GM23338 (cell line): Measurements from ENCODE around the gene MARF1. TPM values are rescaled to one million over a fixed set of nuclear protein-coding genes. Genes with fewer than 3 reads are reported as not detected.

ENCODE experiments used
- ATAC-seq: fragments of 200-7000 bp; cut with Tn5 transposase; 3 replicates; pipeline ENCODE4 v1.9.1; 2020
- DNase-seq: peaks from one replicate; pipeline ENCODE4 v3.0.0-alpha.2; 2015; ENCODE audit warnings: low spot score
- H2AFZ ChIP-seq: fragments of 200-600 bp; sonication (generic); 2 replicates; pipeline ENCODE4 v1.8.0; 2016; ENCODE audit warnings: antibody characterized with exemption, mild to moderate bottlenecking, moderate library complexity
- H3F3A ChIP-seq: fragments of 200-600 bp; sonication (generic); replicated peaks from 2 replicates; pipeline ENCODE4 v1.8.0; 2017; ENCODE audit warnings: antibody characterized with exemption, mixed run types, low read depth
- H3K27ac ChIP-seq: fragments of 200-600 bp; sonication (generic); 2 replicates; pipeline ENCODE4 v1.6.1; 2016; ENCODE audit warnings: low read depth
- H3K27me3 ChIP-seq: fragments of 200-600 bp; sonication (generic); 2 replicates; pipeline ENCODE4 v1.8.0; 2016; ENCODE audit warnings: mild to moderate bottlenecking, mixed run types, moderate library complexity; ENCODE audit not compliant: insufficient read depth
- H3K36me3 ChIP-seq: fragments of 200-600 bp; sonication (generic); 2 replicates; pipeline ENCODE4 v1.8.0; 2016; ENCODE audit warnings: mild to moderate bottlenecking; ENCODE audit not compliant: insufficient read depth
- H3K4me1 ChIP-seq: fragments of 200-600 bp; sonication (generic); 2 replicates; pipeline ENCODE4 v1.8.0; 2016; ENCODE audit warnings: mild to moderate bottlenecking, moderate library complexity; ENCODE audit not compliant: insufficient read depth
- H3K4me2 ChIP-seq: fragments of 200-600 bp; sonication (generic); 2 replicates; pipeline ENCODE4 v1.7.1; 2017; ENCODE audit warnings: mixed run types
- H3K4me3 ChIP-seq: fragments of 200-600 bp; sonication (generic); 2 replicates; pipeline ENCODE4 v1.6.1; 2016; ENCODE audit warnings: mixed run types
- H3K79me2 ChIP-seq: fragments of 200-600 bp; sonication (generic); replicated peaks from 2 replicates; pipeline ENCODE4 v1.8.0; 2017; ENCODE audit warnings: mild to moderate bottlenecking; ENCODE audit not compliant: insufficient read depth
- H3K9me2 ChIP-seq: fragments of 200-600 bp; sonication (generic); 2 replicates; pipeline ENCODE4 v1.8.0; 2017; ENCODE audit not compliant: insufficient read depth
- H4K20me1 ChIP-seq: fragments of 200-600 bp; sonication (generic); replicated peaks from 2 replicates; pipeline ENCODE4 v1.8.0; 2017; ENCODE audit warnings: mild to moderate bottlenecking; ENCODE audit not compliant: insufficient read depth
- H3K27ac Mint-ChIP-seq: 2 replicates; pipeline ENCODE4 v1.8.0; 2020; ENCODE audit warnings: inconsistent platforms, mild to moderate bottlenecking, moderate library complexity, mixed read lengths
- H3K27me3 Mint-ChIP-seq: 3 replicates; pipeline ENCODE4 v1.8.0; 2022; ENCODE audit warnings: low read depth, mild to moderate bottlenecking, moderate library complexity, mixed read lengths, inconsistent platforms; ENCODE audit not compliant: insufficient read depth, poor library complexity
- H3K36me3 Mint-ChIP-seq: 3 replicates; pipeline ENCODE4 v1.8.0; 2021; ENCODE audit warnings: low read depth, mild to moderate bottlenecking, inconsistent platforms, moderate library complexity, mixed read lengths
- H3K4me1 Mint-ChIP-seq: 3 replicates; pipeline ENCODE4 v1.8.0; 2020; ENCODE audit warnings: mild to moderate bottlenecking, inconsistent platforms, mixed read lengths
- H3K4me3 Mint-ChIP-seq: 3 replicates; pipeline ENCODE4 v1.8.0; 2021; ENCODE audit warnings: moderate library complexity, mild to moderate bottlenecking, inconsistent platforms, mixed read lengths
- H3K9me3 Mint-ChIP-seq: 3 replicates; pipeline ENCODE4 v1.8.0; 2020; ENCODE audit warnings: moderate library complexity, mild to moderate bottlenecking, inconsistent platforms, mixed read lengths
- CREB1 ChIP-seq: fragments of 250-450 bp; sonication (Bioruptor Pico); IDR thresholded peaks from 2 replicates; pipeline ENCODE4 v1.5.0; 2020; ENCODE audit warnings: low read depth, mild to moderate bottlenecking, moderate library complexity
- CTCF ChIP-seq, 2 experiments: fragments of 200-600 bp in 1 of 2; sonication (generic) in 1 of 2; conservative IDR thresholded peaks; 2 replicates each; pipeline versions ENCODE4 v1.5.1 to v1.6.1; 2016 to 2017; ENCODE audit warnings: antibody characterized with exemption in 2 of 2, low read depth in 2 of 2, mild to moderate bottlenecking in 2 of 2, moderate library complexity in 1 of 2
- ETS1 ChIP-seq: IDR thresholded peaks from 2 replicates; pipeline ENCODE4 v1.6.1; 2016; ENCODE audit warnings: antibody characterized with exemption
- EZH2 ChIP-seq: fragments of 200-600 bp; sonication (generic); IDR thresholded peaks from one replicate; pipeline ENCODE4 v1.8.0; 2017; ENCODE audit warnings: antibody characterized with exemption, mild to moderate bottlenecking, low read depth; ENCODE audit not compliant: unreplicated experiment
- EZH2phosphoT487 ChIP-seq: fragments of 200-600 bp; sonication (generic); IDR thresholded peaks from one replicate; pipeline ENCODE4 v1.8.1; 2018; ENCODE audit warnings: antibody characterized with exemption; ENCODE audit not compliant: unreplicated experiment
- JUNB ChIP-seq: IDR thresholded peaks from one replicate; pipeline ENCODE4 v1.6.1; 2016; ENCODE audit warnings: antibody characterized with exemption; ENCODE audit not compliant: unreplicated experiment
- NANOG ChIP-seq: IDR thresholded peaks from 2 replicates; pipeline ENCODE4 v1.6.1; 2016; ENCODE audit warnings: antibody characterized with exemption, borderline replicate concordance
- POLR2AphosphoS5 ChIP-seq: IDR thresholded peaks from 2 replicates; pipeline ENCODE4 v1.6.1; 2016; ENCODE audit warnings: antibody characterized with exemption, low read depth
- REST ChIP-seq: IDR thresholded peaks from one replicate; pipeline ENCODE4 v1.6.1; 2018; ENCODE audit warnings: antibody characterized with exemption; ENCODE audit not compliant: unreplicated experiment
- STAT1 ChIP-seq: IDR thresholded peaks from one replicate; pipeline ENCODE4 v1.6.1; 2016; ENCODE audit warnings: antibody characterized with exemption; ENCODE audit not compliant: unreplicated experiment
- ZNF114 ChIP-seq: fragments of 250-450 bp; sonication (Bioruptor Pico); IDR thresholded peaks from 2 replicates; pipeline ENCODE4 v1.5.0; 2020; ENCODE audit warnings: mild to moderate bottlenecking, moderate library complexity
- ZNF331 ChIP-seq: fragments of 250-450 bp; sonication (Bioruptor Pico); IDR thresholded peaks from 2 replicates; pipeline ENCODE4 v1.5.0; 2020; ENCODE audit warnings: low read depth, mild to moderate bottlenecking, moderate library complexity
- ZNF462 ChIP-seq: fragments of 250-450 bp; sonication (Bioruptor Pico); IDR thresholded peaks from 2 replicates; pipeline ENCODE4 v1.5.0; 2020; ENCODE audit warnings: mild to moderate bottlenecking, moderate library complexity
- polyA plus RNA-seq: library from polyadenylated mRNA; unstranded; fragments of >200 nt; fragmentation: Nextera tagmentation; extraction: Ambion mirVana; gene quantifications from 2 replicates; pipeline ENCODE4 v1.2.1, GENCODE V29; 2016
- total RNA-seq: library from RNA; depleted of rRNA; stranded (reverse); fragments of >200 nt; shearing (Covaris generic); gene quantifications from 2 replicates; pipeline ENCODE4 v1.2.3, GENCODE V29; 2014

MARF1 gene
- total and polyA plus RNA-seq, 2 experiments from 2014 or later, result 8.3 to 16.0 TPM

- peaks cover 17% of the 10 kb centered on the region; the same call in 1 of the 2 replicates for H4K20me1 ChIP-seq
- no peaks in the 10 kb centered on the region for H3F3A ChIP-seq
- peaks cover 9% of the 10 kb centered on the region for H3K4me1 Mint-ChIP-seq
- no peak overlapping the region for H3K4me3 ChIP-seq
- H3K36me3 ChIP-seq, result peaks cover 20% of the 10 kb centered on the region
- ATAC-seq (no peak), DNase-seq (no peak)
- no peak overlapping the region for H3K4me2 ChIP-seq
- no peaks in the 10 kb centered on the region for H3K9me3 Mint-ChIP-seq
- H3K27me3 Mint-ChIP-seq, result peaks cover 5% of the 10 kb centered on the region
- H3K27ac ChIP-seq, result no peak overlapping the region
- no peak overlapping the region for H2AFZ ChIP-seq
- no peaks in the 10 kb centered on the region for H3K27me3 ChIP-seq
- no peaks in the 10 kb centered on the region for H3K4me1 ChIP-seq
- H3K27ac Mint-ChIP-seq, result no peak overlapping the region
- no peaks in the 10 kb centered on the region for H3K79me2 ChIP-seq
- no peaks in the 10 kb centered on the region for H3K9me2 ChIP-seq
- TF ChIP-seq STAT1 (no peak), NANOG (no peak), ZNF331 (CRISPR knock-in tag) (no peak), EZH2 (no peak), JUNB (no peak), REST (no peak), CTCF (conservative IDR thresholded peaks at IDR 0.05; ENCODE audit: low read depth in 2 of 2) (no peak), CREB1 (no peak), ETS1 (no peak), EZH2phosphoT487 (no peak), ZNF114 (CRISPR knock-in tag) (no peak), POLR2AphosphoS5 (no peak), ZNF462 (CRISPR knock-in tag) (no peak)
- H3K4me3 Mint-ChIP-seq, result no peak overlapping the region
- H3K36me3 Mint-ChIP-seq, result peaks cover 40% of the 10 kb centered on the region
Observed at GRCh38 chr16:15597135-15597534, 45.8 kb downstream of the MARF1 start.
